ENCODE data around the gene MEX3D. TPM values are rescaled to one million over a fixed set of nuclear protein-coding genes. Genes with fewer than 3 reads are reported as not detected.

The MEX3D gene
- total RNA-seq, 1 donor, result 2.1 TPM

GRCh38 chr19:1567116-1567847 is 843 bp downstream of the MEX3D start:
- Histone ChIP-seq H3K4me3 (ENCODE audit: low read length) (no peak overlapping the region), H3K4me1 (ENCODE audit: insufficient read depth, low read length) (peaks cover 8% of the 10 kb centered on the region), H3K27me3 (ENCODE audit: insufficient read depth, low read length) (no peaks in the 10 kb centered on the region), H3K9me3 (ENCODE audit: low read depth, low read length) (no peaks in the 10 kb centered on the region)

GRCh38 chr19:1566392-1567115 is 1.6 kb downstream of the MEX3D start:
- peaks cover 8% of the 10 kb centered on the region for H3K4me1 ChIP-seq (ENCODE audit: insufficient read depth, low read length)
- no peaks in the 10 kb centered on the region for H3K27me3 ChIP-seq (ENCODE audit: insufficient read depth, low read length)
- no peak overlapping the region for H3K4me3 ChIP-seq (ENCODE audit: low read length)
- H3K9me3 ChIP-seq (ENCODE audit: low read depth, low read length), result no peaks in the 10 kb centered on the region

GRCh38 chr19:1563251-1563650 is 4.9 kb downstream of the MEX3D start:
- no peaks in the 10 kb centered on the region for H3K27me3 ChIP-seq (ENCODE audit: insufficient read depth, low read length)
- peaks cover 8% of the 10 kb centered on the region for H3K4me1 ChIP-seq (ENCODE audit: insufficient read depth, low read length)
- H3K4me3 ChIP-seq (ENCODE audit: low read length), result no peak overlapping the region
- H3K9me3 ChIP-seq (ENCODE audit: low read depth, low read length), result no peaks in the 10 kb centered on the region

- Histone ChIP-seq H3K4me1 (ENCODE audit: insufficient read depth, low read length) (no peaks in the 10 kb centered on the region), H3K4me3 (ENCODE audit: low read length) (no peak overlapping the region), H3K9me3 (ENCODE audit: low read depth, low read length) (no peaks in the 10 kb centered on the region), H3K27me3 (ENCODE audit: insufficient read depth, low read length) (no peaks in the 10 kb centered on the region)
Observed at GRCh38 chr19:1561236-1561842, 6.8 kb downstream of the MEX3D start.

- no peaks in the 10 kb centered on the region for H3K4me1 ChIP-seq (ENCODE audit: insufficient read depth, low read length)
- no peak overlapping the region for H3K4me3 ChIP-seq (ENCODE audit: low read length)
- no peaks in the 10 kb centered on the region for H3K27me3 ChIP-seq (ENCODE audit: insufficient read depth, low read length)
- no peaks in the 10 kb centered on the region for H3K9me3 ChIP-seq (ENCODE audit: low read depth, low read length)
Observed at GRCh38 chr19:1560286-1560882, 7.7 kb downstream of the MEX3D start.

- no peaks in the 10 kb centered on the region for H3K9me3 ChIP-seq (ENCODE audit: low read depth, low read length)
- no peaks in the 10 kb centered on the region for H3K4me1 ChIP-seq (ENCODE audit: insufficient read depth, low read length)
- no peak overlapping the region for H3K4me3 ChIP-seq (ENCODE audit: low read length)
- H3K27me3 ChIP-seq (ENCODE audit: insufficient read depth, low read length), result no peaks in the 10 kb centered on the region
Observed at GRCh38 chr19:1558552-1558951, 9.6 kb downstream of the MEX3D start.

- Histone ChIP-seq H3K9me3 (ENCODE audit: low read depth, low read length) (no peaks in the 10 kb centered on the region), H3K27me3 (ENCODE audit: insufficient read depth, low read length) (no peaks in the 10 kb centered on the region)
Observed at GRCh38 chr19:1556390-1557070, 11.6 kb downstream of the MEX3D start.

GRCh38 chr19:1555487-1556389 is 12.4 kb downstream of the MEX3D start:
- no peak overlapping the region for H3K4me3 ChIP-seq (ENCODE audit: low read length)
- H3K27me3 ChIP-seq (ENCODE audit: insufficient read depth, low read length), result no peaks in the 10 kb centered on the region
- no peaks in the 10 kb centered on the region for H3K4me1 ChIP-seq (ENCODE audit: insufficient read depth, low read length)
- H3K9me3 ChIP-seq (ENCODE audit: low read depth, low read length), result no peaks in the 10 kb centered on the region

More at GRCh38 chr19:1556390-1557070, 11.6 kb downstream of the MEX3D start:
- no peak overlapping the region for H3K4me3 ChIP-seq (ENCODE audit: low read length)
- H3K4me1 ChIP-seq (ENCODE audit: insufficient read depth, low read length), result no peaks in the 10 kb centered on the region

GRCh38 chr19:1554968-1555367 is 13.2 kb downstream of the MEX3D start:
- H3K27me3 ChIP-seq (ENCODE audit: insufficient read depth, low read length), result no peaks in the 10 kb centered on the region
- H3K4me3 ChIP-seq (ENCODE audit: low read length), result no peak overlapping the region
- no peaks in the 10 kb centered on the region for H3K4me1 ChIP-seq (ENCODE audit: insufficient read depth, low read length)
- no peaks in the 10 kb centered on the region for H3K9me3 ChIP-seq (ENCODE audit: low read depth, low read length)

- no peak overlapping the region for H3K4me3 ChIP-seq (ENCODE audit: low read length)
- H3K9me3 ChIP-seq (ENCODE audit: low read depth, low read length), result no peaks in the 10 kb centered on the region
- H3K27me3 ChIP-seq (ENCODE audit: insufficient read depth, low read length), result no peaks in the 10 kb centered on the region
- H3K4me1 ChIP-seq (ENCODE audit: insufficient read depth, low read length), result no peaks in the 10 kb centered on the region
Observed at GRCh38 chr19:1553415-1553814, 14.7 kb downstream of the MEX3D start.

GRCh38 chr19:1551068-1552040 is 16.8 kb downstream of the MEX3D start:
- no peaks in the 10 kb centered on the region for H3K9me3 ChIP-seq (ENCODE audit: low read depth, low read length)
- no peaks in the 10 kb centered on the region for H3K4me1 ChIP-seq (ENCODE audit: insufficient read depth, low read length)
- H3K4me3 ChIP-seq (ENCODE audit: low read length), result no peak overlapping the region
- no peaks in the 10 kb centered on the region for H3K27me3 ChIP-seq (ENCODE audit: insufficient read depth, low read length)

GRCh38 chr19:1549332-1549945 is 18.7 kb downstream of the MEX3D start:
- Histone ChIP-seq H3K27me3 (ENCODE audit: insufficient read depth, low read length) (no peaks in the 10 kb centered on the region), H3K9me3 (ENCODE audit: low read depth, low read length) (no peaks in the 10 kb centered on the region), H3K4me1 (ENCODE audit: insufficient read depth, low read length) (no peaks in the 10 kb centered on the region), H3K4me3 (ENCODE audit: low read length) (no peak overlapping the region)
